DND-41 (cell line): ENCODE measurements around the gene GPRC5D.

Experiments used
- CTCF ChIP-seq: IDR thresholded peaks from 2 replicates; pipeline ENCODE4 v1.5.1; 2012; ENCODE audit warnings: borderline replicate concordance, low read length, moderate library complexity, mild to moderate bottlenecking; ENCODE audit not compliant: poor library complexity, severe bottlenecking; ENCODE audit errors: extremely low read depth
- EZH2 ChIP-seq: IDR thresholded peaks from 3 replicates; pipeline ENCODE4 v1.6.1; 2012; ENCODE audit warnings: borderline replicate concordance, low read depth, mild to moderate bottlenecking, moderate library complexity, low read length, inconsistent platforms; ENCODE audit not compliant: severe bottlenecking

DNA sequence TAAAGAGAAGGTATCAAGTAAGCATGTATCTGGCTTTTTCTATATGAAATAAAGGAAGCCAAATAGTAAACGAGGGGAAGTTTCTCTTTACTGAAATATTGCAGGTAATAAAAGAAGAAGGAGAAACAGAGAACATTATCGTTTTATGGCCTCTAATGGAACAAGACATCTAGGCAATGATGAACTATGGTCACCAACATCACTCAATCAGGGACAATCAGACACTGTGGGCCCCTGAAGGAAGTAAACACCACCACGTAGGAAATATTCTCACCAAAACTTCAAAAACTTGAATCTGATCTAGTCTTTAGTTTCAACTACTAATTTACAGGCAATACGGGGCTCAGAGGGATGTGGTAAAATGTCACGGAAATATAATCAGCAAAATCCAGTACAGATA is 32.2 kb upstream of the GPRC5D start:
- no peak for TF ChIP-seq CTCF
- TF ChIP-seq EZH2: no peak
